ENCODE results near the gene BMERB1. TPM values are rescaled to one million over a fixed set of nuclear protein-coding genes. Genes with fewer than 3 reads are reported as not detected.
"Not testable (repeated sequence)": the region's sequence is repeated elsewhere in the genome, so short reads cannot be mapped to it uniquely, and the experiment has no call there.

Gene BMERB1
- total RNA-seq, 1 experiment from 2014 or later = 80.0 TPM

DNA sequence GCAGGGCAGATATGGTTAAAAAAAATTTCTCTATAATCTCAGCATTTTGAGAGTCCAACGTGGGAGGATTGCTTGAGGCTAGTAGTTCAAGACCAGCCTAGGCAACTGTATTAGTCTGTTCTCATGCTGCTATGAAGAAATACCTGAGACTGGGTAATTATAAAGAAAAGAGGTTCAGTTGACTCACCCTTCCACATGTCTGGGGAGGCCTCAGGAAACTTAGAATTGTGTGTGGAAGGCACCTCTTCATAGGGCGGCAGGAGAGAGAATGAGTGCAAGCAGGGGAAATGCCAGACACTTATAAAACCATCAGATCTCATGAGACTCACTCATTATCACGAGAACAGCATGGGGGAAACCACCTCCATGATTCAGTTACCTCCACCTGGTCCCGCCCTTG lies 42.6 kb downstream of the BMERB1 start:
- H3K4me3 ChIP-seq (ENCODE audit: low read depth in 2 of 2, low read length in 2 of 2); H3K9me3 ChIP-seq (ENCODE audit: control insufficient read depth, insufficient read depth, low read depth, low read length); BruUV-seq (replicated peaks); DNase-seq (ENCODE audit: low read depth, low spot score); POLR2A ChIA-PET; intact Hi-C loops (cut with micrococcal nuclease; ENCODE audit: unreplicated experiment); H3K36me3 ChIP-seq (ENCODE audit: control insufficient read depth, insufficient read depth, low read length); H3K4me1 ChIP-seq (ENCODE audit: control insufficient read depth, insufficient read depth, low read length); ATAC-seq; H3K27ac ChIP-seq (ENCODE audit: low read length); in situ Hi-C loops (cut with HindIII; ENCODE audit: low pct_unique_long_range_greater_than_20kb, low sequenced_read_pairs); H3K27me3 ChIP-seq (ENCODE audit: control insufficient read depth, insufficient read depth, low read length): not testable (repeated sequence)
- CTCF ChIA-PET = interaction anchor here (0.5 kb wide), 1 partner anchor 15 kb away, joined by 7 read pairs; no protein-coding TSS in a partner anchor

DNA sequence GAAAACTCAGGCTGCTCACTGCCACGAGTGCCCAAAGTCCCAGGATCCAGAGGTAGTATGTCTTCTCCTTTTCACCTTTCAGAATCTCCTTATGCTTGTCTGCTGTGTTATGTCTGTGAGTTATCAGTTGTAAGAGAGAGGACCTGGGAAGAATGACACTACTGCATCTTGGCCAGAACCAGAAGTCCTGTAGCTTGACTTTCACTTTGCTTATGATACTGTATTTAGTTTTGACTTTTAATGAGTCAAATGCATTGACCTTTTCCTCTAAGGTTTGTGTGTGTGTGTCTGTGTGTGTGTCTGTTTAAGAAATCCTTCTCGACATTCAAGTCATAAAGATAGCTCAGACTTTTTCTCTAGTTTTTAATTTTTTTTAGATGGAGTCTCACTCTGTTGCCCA lies 43.4 kb downstream of the BMERB1 start:
- POLR2A ChIA-PET = no interaction called here
- BruUV-seq (replicated peaks) = no TSS peak
- no peak for DNase-seq (ENCODE audit: low read depth, low spot score)
- Histone ChIP-seq H3K27ac (ENCODE audit: low read length) (no peak overlapping the region), H3K27me3 (ENCODE audit: control insufficient read depth, insufficient read depth, low read length) (no peaks in the 10 kb centered on the region), H3K36me3 (ENCODE audit: control insufficient read depth, insufficient read depth, low read length) (no peaks in the 10 kb centered on the region), H3K4me1 (ENCODE audit: control insufficient read depth, insufficient read depth, low read length) (peaks cover 10% of the 10 kb centered on the region; the same call in 1 of the 2 replicates), H3K9me3 (ENCODE audit: control insufficient read depth, insufficient read depth, low read depth, low read length) (peaks cover 5% of the 10 kb centered on the region; the same call in 1 of the 2 replicates), H3K4me3 (ENCODE audit: low read depth in 2 of 2, low read length in 2 of 2) (no peak overlapping the region)
- TF ChIP-seq, protein P1, sequence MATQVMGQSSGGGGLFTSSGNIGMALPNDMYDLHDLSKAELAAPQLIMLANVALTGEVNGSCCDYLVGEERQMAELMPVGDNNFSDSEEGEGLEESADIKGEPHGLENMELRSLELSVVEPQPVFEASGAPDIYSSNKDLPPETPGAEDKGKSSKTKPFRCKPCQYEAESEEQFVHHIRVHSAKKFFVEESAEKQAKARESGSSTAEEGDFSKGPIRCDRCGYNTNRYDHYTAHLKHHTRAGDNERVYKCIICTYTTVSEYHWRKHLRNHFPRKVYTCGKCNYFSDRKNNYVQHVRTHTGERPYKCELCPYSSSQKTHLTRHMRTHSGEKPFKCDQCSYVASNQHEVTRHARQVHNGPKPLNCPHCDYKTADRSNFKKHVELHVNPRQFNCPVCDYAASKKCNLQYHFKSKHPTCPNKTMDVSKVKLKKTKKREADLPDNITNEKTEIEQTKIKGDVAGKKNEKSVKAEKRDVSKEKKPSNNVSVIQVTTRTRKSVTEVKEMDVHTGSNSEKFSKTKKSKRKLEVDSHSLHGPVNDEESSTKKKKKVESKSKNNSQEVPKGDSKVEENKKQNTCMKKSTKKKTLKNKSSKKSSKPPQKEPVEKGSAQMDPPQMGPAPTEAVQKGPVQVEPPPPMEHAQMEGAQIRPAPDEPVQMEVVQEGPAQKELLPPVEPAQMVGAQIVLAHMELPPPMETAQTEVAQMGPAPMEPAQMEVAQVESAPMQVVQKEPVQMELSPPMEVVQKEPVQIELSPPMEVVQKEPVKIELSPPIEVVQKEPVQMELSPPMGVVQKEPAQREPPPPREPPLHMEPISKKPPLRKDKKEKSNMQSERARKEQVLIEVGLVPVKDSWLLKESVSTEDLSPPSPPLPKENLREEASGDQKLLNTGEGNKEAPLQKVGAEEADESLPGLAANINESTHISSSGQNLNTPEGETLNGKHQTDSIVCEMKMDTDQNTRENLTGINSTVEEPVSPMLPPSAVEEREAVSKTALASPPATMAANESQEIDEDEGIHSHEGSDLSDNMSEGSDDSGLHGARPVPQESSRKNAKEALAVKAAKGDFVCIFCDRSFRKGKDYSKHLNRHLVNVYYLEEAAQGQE (IDR thresholded peaks at IDR 0.05; ENCODE audit: insufficient read depth in 1 of 2, low read depth in 2 of 2, low read length in 1 of 2) = no peak
- no peak for TF ChIP-seq SIN3A (IDR thresholded peaks at IDR 0.05; ENCODE audit: borderline replicate concordance, insufficient read depth, low read depth, low read length)
- TF ChIP-seq, protein P2, sequence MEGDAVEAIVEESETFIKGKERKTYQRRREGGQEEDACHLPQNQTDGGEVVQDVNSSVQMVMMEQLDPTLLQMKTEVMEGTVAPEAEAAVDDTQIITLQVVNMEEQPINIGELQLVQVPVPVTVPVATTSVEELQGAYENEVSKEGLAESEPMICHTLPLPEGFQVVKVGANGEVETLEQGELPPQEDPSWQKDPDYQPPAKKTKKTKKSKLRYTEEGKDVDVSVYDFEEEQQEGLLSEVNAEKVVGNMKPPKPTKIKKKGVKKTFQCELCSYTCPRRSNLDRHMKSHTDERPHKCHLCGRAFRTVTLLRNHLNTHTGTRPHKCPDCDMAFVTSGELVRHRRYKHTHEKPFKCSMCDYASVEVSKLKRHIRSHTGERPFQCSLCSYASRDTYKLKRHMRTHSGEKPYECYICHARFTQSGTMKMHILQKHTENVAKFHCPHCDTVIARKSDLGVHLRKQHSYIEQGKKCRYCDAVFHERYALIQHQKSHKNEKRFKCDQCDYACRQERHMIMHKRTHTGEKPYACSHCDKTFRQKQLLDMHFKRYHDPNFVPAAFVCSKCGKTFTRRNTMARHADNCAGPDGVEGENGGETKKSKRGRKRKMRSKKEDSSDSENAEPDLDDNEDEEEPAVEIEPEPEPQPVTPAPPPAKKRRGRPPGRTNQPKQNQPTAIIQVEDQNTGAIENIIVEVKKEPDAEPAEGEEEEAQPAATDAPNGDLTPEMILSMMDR (IDR thresholded peaks at IDR 0.05) = no peak
- TF ChIP-seq POLR2AphosphoS5 (IDR thresholded peaks at IDR 0.05; ENCODE audit: low read depth, low read length) = no peak
- no peak for TF ChIP-seq TCF7L2 (IDR thresholded peaks at IDR 0.05; ENCODE audit: low read depth, low read length)
- CTCF ChIA-PET = no interaction called here
- intact Hi-C loops (cut with micrococcal nuclease; ENCODE audit: unreplicated experiment) = no loop called here
- ATAC-seq = no peak
- in situ Hi-C loops (cut with HindIII; ENCODE audit: low pct_unique_long_range_greater_than_20kb, low sequenced_read_pairs) = no loop called here

DNA sequence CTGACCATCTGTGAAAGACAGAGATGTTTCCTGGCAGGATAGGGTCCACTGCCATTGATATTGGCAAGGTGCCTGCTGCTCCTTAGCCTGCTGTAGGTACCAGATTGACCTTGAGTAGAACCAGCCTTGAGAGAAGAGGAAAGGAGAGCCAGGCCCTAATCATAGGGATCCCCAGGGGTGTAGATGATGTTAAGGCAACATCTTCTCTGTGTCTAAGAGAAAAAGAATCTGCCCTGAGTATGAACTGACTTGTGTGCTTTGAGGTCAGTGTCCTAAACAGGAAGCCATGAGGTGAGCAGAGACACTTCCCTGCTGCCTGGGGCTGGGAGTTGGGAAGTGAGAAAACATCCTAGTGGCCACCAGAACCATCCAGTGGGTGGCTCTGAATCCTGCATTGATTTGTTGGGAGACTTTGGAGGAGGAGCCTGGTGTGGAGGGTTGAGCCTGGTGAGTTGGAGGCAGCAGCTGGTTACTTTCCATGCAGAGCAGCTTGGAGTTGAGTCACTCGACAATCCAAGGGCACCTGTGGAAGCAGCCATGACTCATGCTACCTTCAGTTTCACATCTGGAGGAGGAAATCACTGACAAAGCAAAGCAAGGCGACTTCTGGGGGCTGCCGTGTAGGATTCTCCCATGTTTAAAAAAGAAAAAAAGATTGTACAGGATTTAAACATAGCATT lies 47.8 kb downstream of the BMERB1 start:
- intact Hi-C loops (cut with micrococcal nuclease; ENCODE audit: unreplicated experiment) = loop anchor here (10.0 kb wide), 1 partner anchor 57 kb away; no protein-coding TSS in a partner anchor
- in situ Hi-C loops (cut with HindIII; ENCODE audit: low pct_unique_long_range_greater_than_20kb, low sequenced_read_pairs) = no loop called here
- H3K9me3 ChIP-seq (ENCODE audit: control insufficient read depth, insufficient read depth, low read depth, low read length) = no peaks in the 10 kb centered on the region
- CTCF ChIA-PET = no interaction called here
- no TSS peak for BruUV-seq (replicated peaks)
- no peaks in the 10 kb centered on the region for H3K27me3 ChIP-seq (ENCODE audit: control insufficient read depth, insufficient read depth, low read length)
- TF ChIP-seq, protein P2 (IDR thresholded peaks at IDR 0.05) = no peak
- TF ChIP-seq, protein P1 (IDR thresholded peaks at IDR 0.05; ENCODE audit: insufficient read depth in 1 of 2, low read depth in 2 of 2, low read length in 1 of 2) = no peak
- no peak for TF ChIP-seq SIN3A (IDR thresholded peaks at IDR 0.05; ENCODE audit: borderline replicate concordance, insufficient read depth, low read depth, low read length)
- TF ChIP-seq TCF7L2 (IDR thresholded peaks at IDR 0.05; ENCODE audit: low read depth, low read length) = no peak
- no peak; the same call in 1 of the 2 replicates for TF ChIP-seq POLR2AphosphoS5 (IDR thresholded peaks at IDR 0.05; ENCODE audit: low read depth, low read length)
- peak overlapping the region; percentile 48 for H3K27ac ChIP-seq (ENCODE audit: low read length)
- peaks cover 12% of the 10 kb centered on the region; the same call in 1 of the 2 replicates for H3K4me1 ChIP-seq (ENCODE audit: control insufficient read depth, insufficient read depth, low read length)
- H3K4me3 ChIP-seq (ENCODE audit: low read depth in 2 of 2, low read length in 2 of 2) = 0 out of 4 replicates have a peak overlapping the region, but pooled peaks of 1 of the 2 experiments have one; percentile 2
- ATAC-seq = peak; percentile 99
- POLR2A ChIA-PET = no interaction called here
- no peaks in the 10 kb centered on the region for H3K36me3 ChIP-seq (ENCODE audit: control insufficient read depth, insufficient read depth, low read length)
- peak; percentile 98 for DNase-seq (ENCODE audit: low read depth, low spot score)
